Retinal pigment epithelial cell (primary cell): ENCODE results near the gene FCN3.

Experiments
- DNase-seq: peaks from one replicate; pipeline ENCODE4 v3.0.0-alpha.2; 2010; ENCODE audit warnings: low read depth
- H3K4me3 ChIP-seq: 2 replicates; pipeline ENCODE4 v1.5.1; 2011; ENCODE audit warnings: mild to moderate bottlenecking, low read length, control low read depth, moderate library complexity
- TF ChIP-seq, protein P1 (sequence below): conservative IDR thresholded peaks from 2 replicates; pipeline ENCODE4 v1.5.1; 2011; ENCODE audit warnings: low read depth, low read length, control low read depth, inconsistent platforms

Gene FCN3

DNA sequence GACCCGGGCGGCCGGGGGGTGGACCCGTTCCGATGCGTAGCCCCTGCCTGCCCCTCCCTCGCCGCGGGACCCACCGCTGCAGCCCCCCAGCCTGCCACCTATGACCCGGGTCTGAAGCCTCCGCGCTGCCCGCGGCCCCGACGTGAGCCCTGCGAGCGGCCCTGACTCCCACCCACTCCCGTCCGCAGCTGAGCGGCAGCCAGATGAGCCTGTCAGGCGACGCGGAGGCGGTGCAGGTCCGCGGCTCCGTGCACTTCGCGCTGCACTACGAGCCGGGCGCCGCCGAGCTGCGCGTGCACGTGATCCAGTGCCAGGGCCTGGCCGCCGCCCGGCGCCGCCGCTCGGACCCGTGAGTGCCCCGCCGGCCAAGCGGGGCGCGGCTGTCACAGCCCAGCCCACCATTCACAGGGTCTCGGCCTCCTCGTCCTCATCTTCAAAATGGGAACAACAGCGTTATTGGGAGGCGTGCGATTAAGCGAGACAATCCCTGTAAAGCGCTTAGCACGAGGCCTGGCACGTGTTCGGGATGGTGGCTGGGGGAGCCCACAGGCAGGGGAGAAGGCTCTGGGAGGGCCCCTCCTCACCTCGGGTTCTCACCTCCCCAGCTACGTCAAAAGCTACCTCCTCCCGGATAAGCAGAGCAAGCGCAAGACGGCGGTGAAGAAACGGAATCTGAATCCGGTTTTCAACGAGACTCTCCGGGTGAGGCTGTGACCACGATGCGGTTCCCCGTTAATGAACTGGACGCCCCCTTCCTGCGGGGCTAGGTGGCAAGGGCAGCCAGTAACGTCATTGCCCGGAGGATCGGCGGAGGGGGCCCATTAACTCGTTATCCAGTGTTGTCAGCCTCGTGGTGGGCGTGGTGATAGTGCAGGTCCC lies 24.6 kb downstream of the FCN3 start:
- DNase-seq, result no peak
- peak overlapping the region; percentile 41 for H3K4me3 ChIP-seq
- TF ChIP-seq, protein P1, sequence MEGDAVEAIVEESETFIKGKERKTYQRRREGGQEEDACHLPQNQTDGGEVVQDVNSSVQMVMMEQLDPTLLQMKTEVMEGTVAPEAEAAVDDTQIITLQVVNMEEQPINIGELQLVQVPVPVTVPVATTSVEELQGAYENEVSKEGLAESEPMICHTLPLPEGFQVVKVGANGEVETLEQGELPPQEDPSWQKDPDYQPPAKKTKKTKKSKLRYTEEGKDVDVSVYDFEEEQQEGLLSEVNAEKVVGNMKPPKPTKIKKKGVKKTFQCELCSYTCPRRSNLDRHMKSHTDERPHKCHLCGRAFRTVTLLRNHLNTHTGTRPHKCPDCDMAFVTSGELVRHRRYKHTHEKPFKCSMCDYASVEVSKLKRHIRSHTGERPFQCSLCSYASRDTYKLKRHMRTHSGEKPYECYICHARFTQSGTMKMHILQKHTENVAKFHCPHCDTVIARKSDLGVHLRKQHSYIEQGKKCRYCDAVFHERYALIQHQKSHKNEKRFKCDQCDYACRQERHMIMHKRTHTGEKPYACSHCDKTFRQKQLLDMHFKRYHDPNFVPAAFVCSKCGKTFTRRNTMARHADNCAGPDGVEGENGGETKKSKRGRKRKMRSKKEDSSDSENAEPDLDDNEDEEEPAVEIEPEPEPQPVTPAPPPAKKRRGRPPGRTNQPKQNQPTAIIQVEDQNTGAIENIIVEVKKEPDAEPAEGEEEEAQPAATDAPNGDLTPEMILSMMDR, result no peak

DNA sequence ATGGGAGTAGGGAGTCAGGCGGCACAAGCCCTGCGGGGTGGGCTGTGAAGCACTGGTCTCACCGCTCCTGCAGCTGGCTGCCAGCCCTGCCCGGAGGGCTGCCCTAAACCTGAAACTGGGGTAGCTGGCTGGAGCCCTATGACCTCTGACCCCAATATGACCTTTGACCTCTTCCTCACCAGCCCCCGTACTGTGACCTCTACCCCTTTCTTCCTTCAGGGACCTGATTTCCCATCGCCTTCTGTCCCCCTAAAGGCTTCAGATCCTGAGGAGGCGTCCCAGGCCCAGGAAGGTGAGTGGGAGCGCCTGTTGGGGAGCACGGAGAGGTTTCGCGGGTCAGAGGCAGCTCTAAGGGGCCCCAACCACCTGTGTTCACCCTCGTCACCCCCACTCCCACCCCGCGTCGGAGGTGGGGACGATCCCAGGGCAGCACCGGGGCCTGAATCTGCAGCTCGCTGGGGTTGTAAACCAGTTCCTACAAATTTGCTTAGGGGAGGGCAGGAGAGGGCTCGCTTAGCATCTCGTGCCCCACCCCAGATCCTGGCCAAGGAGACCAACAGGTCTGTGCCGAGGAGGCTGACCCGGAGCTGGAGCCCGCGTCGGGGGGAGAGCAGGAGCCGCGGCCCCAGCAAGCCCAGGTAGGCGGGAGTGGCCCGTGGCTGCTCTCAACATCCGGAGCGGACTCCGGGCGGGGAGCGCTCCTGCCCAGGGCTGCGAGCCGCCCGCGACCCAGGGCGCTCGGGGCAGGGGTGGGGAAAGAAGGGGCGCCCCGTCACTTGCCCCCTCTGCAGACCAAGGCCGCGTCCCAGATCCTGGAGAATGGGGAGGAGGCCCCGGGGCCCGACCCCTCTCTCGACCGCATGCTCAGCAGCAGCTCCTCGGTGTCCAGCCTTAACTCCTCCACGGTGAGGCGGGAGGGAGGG lies 25.5 kb downstream of the FCN3 start:
- peak overlapping the region; percentile 41 for H3K4me3 ChIP-seq
- TF ChIP-seq, protein P1, result no peak
- no peak for DNase-seq

DNA sequence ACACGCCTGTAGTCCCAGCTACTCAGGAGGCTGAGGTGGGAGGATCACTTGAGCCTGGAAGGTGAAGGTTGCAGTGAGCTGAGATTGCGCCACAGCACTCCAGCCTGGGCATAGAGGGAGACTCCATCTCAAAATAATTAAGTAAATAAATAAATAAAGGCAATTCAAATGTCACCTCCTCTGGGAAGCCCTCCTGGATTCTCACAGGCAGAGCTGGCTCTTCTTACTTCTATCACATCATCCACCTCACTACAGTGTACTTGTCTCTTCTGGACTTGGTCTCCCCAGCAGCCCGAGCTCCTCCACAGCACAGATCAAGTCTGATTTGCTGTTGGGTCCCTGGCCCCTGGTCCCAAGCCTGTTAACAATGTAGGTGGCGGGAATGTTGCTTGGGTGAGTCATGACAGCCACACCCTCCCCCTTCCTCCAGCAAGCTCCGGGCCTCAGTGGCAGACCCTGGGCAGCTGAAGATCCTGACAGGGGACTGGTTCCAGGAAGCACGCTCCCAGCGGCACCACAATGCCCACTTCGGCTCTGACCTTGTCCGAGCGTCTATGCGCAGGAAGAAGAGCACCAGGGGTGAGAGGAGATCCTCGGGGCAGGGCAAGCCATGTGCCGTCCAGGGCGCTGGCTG lies 27.5 kb downstream of the FCN3 start:
- DNase-seq, result no peak
- TF ChIP-seq, protein P1, result no peak
- no peak overlapping the region for H3K4me3 ChIP-seq

DNA sequence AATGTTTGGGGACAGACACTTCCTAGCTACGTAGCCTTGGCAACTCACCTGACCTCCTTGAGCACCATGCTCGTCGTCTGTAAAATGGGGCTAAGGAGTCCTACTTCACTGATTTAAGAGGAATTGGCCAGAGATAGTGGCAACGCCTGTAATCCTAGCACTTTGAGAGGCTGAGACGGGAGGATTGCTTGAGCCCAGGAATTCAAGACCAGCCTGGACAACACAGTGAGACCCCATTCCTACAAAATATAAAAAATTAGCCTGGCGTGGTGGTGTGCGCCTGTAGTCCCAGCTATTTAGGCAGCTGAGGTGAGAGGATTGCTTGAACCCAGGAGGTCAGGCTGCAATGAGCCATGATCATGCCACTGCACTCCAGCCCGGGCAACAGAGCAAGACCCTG lies 28.3 kb downstream of the FCN3 start:
- no peak for DNase-seq
- TF ChIP-seq, protein P1, result no peak

DNA sequence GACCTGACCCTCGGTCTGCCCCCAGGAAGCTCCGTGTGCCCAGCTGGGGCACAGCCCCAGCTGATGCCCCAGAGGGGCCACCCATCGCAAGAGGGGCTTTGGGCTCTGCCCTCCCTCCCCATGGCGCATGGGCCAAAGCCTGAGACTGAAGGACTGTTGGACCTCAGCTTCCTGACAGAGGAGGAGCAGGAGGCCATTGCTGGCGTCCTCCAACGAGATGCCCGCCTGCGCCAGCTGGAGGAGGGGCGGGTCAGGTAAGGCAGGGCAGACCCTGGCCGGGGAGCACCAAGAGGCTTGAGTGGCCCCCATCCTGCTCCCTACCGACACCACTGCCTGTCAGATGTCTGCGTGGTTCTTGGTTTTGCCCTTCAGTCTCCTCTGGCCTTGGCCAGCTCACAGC lies 29.4 kb downstream of the FCN3 start:
- DNase-seq, result no peak
- no peak overlapping the region for H3K4me3 ChIP-seq
- TF ChIP-seq, protein P1, result no peak

More for the DNA sequence above, 28.3 kb downstream of the FCN3 start:
- no peak overlapping the region for H3K4me3 ChIP-seq

DNA sequence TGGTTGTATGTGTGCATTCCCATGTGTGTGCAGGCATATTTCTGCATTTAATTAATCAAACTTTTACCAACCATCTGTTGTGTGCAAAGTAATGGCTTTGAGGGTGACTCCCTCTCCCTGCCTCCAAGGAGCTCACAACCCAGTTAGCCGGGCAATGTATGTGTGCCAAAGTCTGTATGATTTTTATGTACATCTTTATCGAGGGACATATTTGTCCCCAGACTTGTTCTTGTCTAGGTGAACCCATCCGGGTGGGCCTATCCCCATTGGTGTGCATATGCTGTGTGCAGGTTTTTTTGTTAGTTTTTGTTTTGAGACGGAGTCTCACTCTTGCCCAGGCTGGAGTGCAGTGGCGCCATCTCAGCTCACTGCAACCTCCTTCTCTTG lies 31.0 kb downstream of the FCN3 start:
- TF ChIP-seq, protein P1, result no peak
- no peak for DNase-seq
- H3K4me3 ChIP-seq, result no peak overlapping the region
